MCF 10A (cell line): ENCODE results near the gene FIBCD1. TPM values are rescaled to one million over a fixed set of nuclear protein-coding genes. Genes with fewer than 3 reads are reported as not detected.

Source experiments
- BruUV-seq: library from RNA; stranded (reverse); fragments of 400-500 nt; replicated peaks from 2 replicates; lab custom pipeline; 2021; lab: Mats Ljungman, UMichigan
- CTCF ChIA-PET: fragments of 300-600 bp; sonication (Branson Sonifier 250); formaldehyde crosslinking; extraction: SDS; loops from one replicate; lab custom pipeline; 2021; ENCODE audit warnings: antibody characterized with exemption, inconsistent platforms; lab: Yijun Ruan, JAX
- POLR2A ChIA-PET: fragments of 300-600, 350-650 bp; sonication (Branson Sonifier 250); formaldehyde crosslinking; extraction: SDS; loops from one replicate; lab custom pipeline; 2020; ENCODE audit warnings: antibody characterized with exemption, inconsistent platforms; lab: Yijun Ruan, JAX
- DNase-seq: peaks from one replicate; pipeline ENCODE4 v3.0.0-alpha.2; 2018; ENCODE audit not compliant: unreplicated experiment
- H3K27ac Mint-ChIP-seq: one replicate; pipeline ENCODE4 v1.8.0; 2022; ENCODE audit warnings: mild to moderate bottlenecking, low read depth, mixed read lengths; ENCODE audit not compliant: unreplicated experiment
- H3K27me3 Mint-ChIP-seq: one replicate; pipeline ENCODE4 v1.8.0; 2022; ENCODE audit warnings: mixed read lengths; ENCODE audit not compliant: insufficient read depth, unreplicated experiment
- H3K36me3 Mint-ChIP-seq: one replicate; pipeline ENCODE4 v1.8.0; 2022; ENCODE audit warnings: mild to moderate bottlenecking, moderate library complexity, mixed read lengths; ENCODE audit not compliant: insufficient read depth, unreplicated experiment
- H3K4me1 Mint-ChIP-seq: one replicate; pipeline ENCODE4 v1.8.0; 2022; ENCODE audit warnings: mixed read lengths; ENCODE audit not compliant: insufficient read depth, unreplicated experiment
- H3K4me3 Mint-ChIP-seq: one replicate; pipeline ENCODE4 v1.8.0; 2022; ENCODE audit warnings: mild to moderate bottlenecking, moderate library complexity, mixed read lengths; ENCODE audit not compliant: unreplicated experiment
- H3K9me3 Mint-ChIP-seq: one replicate; pipeline ENCODE4 v1.8.0; 2022; ENCODE audit warnings: mixed read lengths; ENCODE audit not compliant: unreplicated experiment
- CTCF ChIP-seq: fragments of 200-600 bp; IDR thresholded peaks from one replicate; pipeline ENCODE4 v1.8.0; 2022; ENCODE audit warnings: antibody characterized with exemption, mild to moderate bottlenecking; ENCODE audit not compliant: unreplicated experiment
- intact Hi-C: fragments of 100-400 bp; cut with micrococcal nuclease; formaldehyde crosslinking; loops from 2 replicates; pipeline ENCODE4 v1.14.1; 2022
- total RNA-seq: library from RNA; stranded (reverse); gene quantifications from 2 replicates; pipeline ENCODE4 v1.2.3, GENCODE V29; 2022

FIBCD1 gene
- total RNA-seq, 1 experiment from 2014 or later: 1.6 TPM

- intact Hi-C loops: no loop called here
- no peak overlapping the region for H3K27ac Mint-ChIP-seq
These were observed 37.1 kb upstream of the FIBCD1 start for GRCh38 chr9:130975932-130976841.

GRCh38 chr9:130975156-130975555 lies 36.1 kb upstream of the FIBCD1 start:
- peaks cover 37% of the 10 kb centered on the region for H3K27me3 Mint-ChIP-seq
- no peak overlapping the region for H3K27ac Mint-ChIP-seq
- CTCF ChIA-PET: interaction anchor here (0.6 to 1.2 kb wide), 3 partner anchors 19 to 41 kb away, joined by 3 to 5 read pairs (median 4); no protein-coding TSS in a partner anchor
- H3K4me3 Mint-ChIP-seq: no peak overlapping the region
- POLR2A ChIA-PET: no interaction called here
- intact Hi-C loops: no loop called here
- H3K4me1 Mint-ChIP-seq: no peaks in the 10 kb centered on the region
- no peak for TF ChIP-seq CTCF
- no TSS peak for BruUV-seq
- H3K36me3 Mint-ChIP-seq: no peaks in the 10 kb centered on the region
- no peaks in the 10 kb centered on the region for H3K9me3 Mint-ChIP-seq
- no peak for DNase-seq

More at GRCh38 chr9:130975932-130976841, 37.1 kb upstream of the FIBCD1 start:
- no peak for TF ChIP-seq CTCF
- no peak overlapping the region for H3K4me3 Mint-ChIP-seq
- H3K9me3 Mint-ChIP-seq: no peaks in the 10 kb centered on the region
- no peak for DNase-seq
- H3K36me3 Mint-ChIP-seq: no peaks in the 10 kb centered on the region
- CTCF ChIA-PET: interaction anchor here (0.7 kb wide), 1 partner anchor 77 kb away, joined by 3 read pairs; no protein-coding TSS in a partner anchor
- H3K27me3 Mint-ChIP-seq: peaks cover 37% of the 10 kb centered on the region
- POLR2A ChIA-PET: no interaction called here
- no peaks in the 10 kb centered on the region for H3K4me1 Mint-ChIP-seq
- BruUV-seq: no TSS peak

GRCh38 chr9:130974697-130975096 lies 35.6 kb upstream of the FIBCD1 start:
- DNase-seq: no peak
- peaks cover 37% of the 10 kb centered on the region for H3K27me3 Mint-ChIP-seq
- no peak overlapping the region for H3K27ac Mint-ChIP-seq
- H3K36me3 Mint-ChIP-seq: no peaks in the 10 kb centered on the region
- no peak for TF ChIP-seq CTCF
- POLR2A ChIA-PET: no interaction called here
- intact Hi-C loops: no loop called here
- no TSS peak for BruUV-seq
- no peaks in the 10 kb centered on the region for H3K4me1 Mint-ChIP-seq
- CTCF ChIA-PET: interaction anchor here (0.6 to 1.2 kb wide), 4 partner anchors 10 to 42 kb away, joined by 3 to 5 read pairs (median 4); no protein-coding TSS in a partner anchor
- no peaks in the 10 kb centered on the region for H3K9me3 Mint-ChIP-seq
- H3K4me3 Mint-ChIP-seq: no peak overlapping the region

- Mint-ChIP-seq H3K27ac (no peak overlapping the region), H3K36me3 (no peaks in the 10 kb centered on the region), H3K4me3 (no peak overlapping the region), H3K27me3 (peaks cover 37% of the 10 kb centered on the region), H3K4me1 (no peaks in the 10 kb centered on the region), H3K9me3 (no peaks in the 10 kb centered on the region)
- no peak for TF ChIP-seq CTCF
- intact Hi-C loops: no loop called here
- DNase-seq: no peak
- POLR2A ChIA-PET: interaction anchor here (0.6 kb wide), 1 partner anchor 71 kb away, joined by 4 read pairs; no protein-coding TSS in a partner anchor
- CTCF ChIA-PET: interaction anchor here (0.7 to 1.2 kb wide), 5 partner anchors 9 to 73 kb away, joined by 3 to 4 read pairs (median 4); no protein-coding TSS in a partner anchor
- no TSS peak for BruUV-seq
These were observed 34.7 kb upstream of the FIBCD1 start for GRCh38 chr9:130973686-130974281.
